Heart left ventricle (tissue), 13 donors: Measurements from ENCODE around the gene OR6M1.

Experiments used
- POLR2A ChIP-seq, 2 donors: fragments of 450-650 bp; IDR thresholded peaks; one replicate each; pipeline ENCODE4 v1.6.1; 2017; ENCODE audit warnings: antibody characterized with exemption in 2 of 2, mild to moderate bottlenecking in 2 of 2, moderate library complexity in 2 of 2
- TF ChIP-seq, protein P1 (sequence below), 12 donors: fragments of 200-600 bp; sonication (generic) in 4 of 12; IDR thresholded peaks; one replicate each; pipeline versions ENCODE4 v1.5.0 to v1.8.0; 2018 to 2022; ENCODE audit warnings: antibody characterized with exemption in 12 of 12, mild to moderate bottlenecking in 5 of 12
- donor health status: ischemic (EF 13 %, LVEDD 7.1; RV severe dilation, severe dysfunction).
- donor health status: DM: no; HTN: yes; CAD: no.
- donor health status: DM: no; HTN: no; CAD: no.
- donor health status: ischemic (EF 25% LVEDD 6.9; RV normal size, moderate dysfunction).
- donor health status: ischemic (EF 25% LVEDD 5.7; RV mildly dilated, moderate dysfunction).
- donor health status: ischemic (EF 35%, LVEDD 5.7; RV mildly dilated, moderate dysfunction).
- donor health status: nonischemic (EF 11% LVEDD 7.7; RV severe dilation, severe dysfunction).
- donor health status: DM: yes; HTN: yes; CAD: no.
- donor health status: PGD.
- donor health status: ischemic (EF 29% LVEDD 5.4; RV normal size, mild dysfunction).
- donor health status: nonischemic (EF 23%, LVEDD 6.1; RV moderate dilation, normal function).

- TF ChIP-seq, protein P1, sequence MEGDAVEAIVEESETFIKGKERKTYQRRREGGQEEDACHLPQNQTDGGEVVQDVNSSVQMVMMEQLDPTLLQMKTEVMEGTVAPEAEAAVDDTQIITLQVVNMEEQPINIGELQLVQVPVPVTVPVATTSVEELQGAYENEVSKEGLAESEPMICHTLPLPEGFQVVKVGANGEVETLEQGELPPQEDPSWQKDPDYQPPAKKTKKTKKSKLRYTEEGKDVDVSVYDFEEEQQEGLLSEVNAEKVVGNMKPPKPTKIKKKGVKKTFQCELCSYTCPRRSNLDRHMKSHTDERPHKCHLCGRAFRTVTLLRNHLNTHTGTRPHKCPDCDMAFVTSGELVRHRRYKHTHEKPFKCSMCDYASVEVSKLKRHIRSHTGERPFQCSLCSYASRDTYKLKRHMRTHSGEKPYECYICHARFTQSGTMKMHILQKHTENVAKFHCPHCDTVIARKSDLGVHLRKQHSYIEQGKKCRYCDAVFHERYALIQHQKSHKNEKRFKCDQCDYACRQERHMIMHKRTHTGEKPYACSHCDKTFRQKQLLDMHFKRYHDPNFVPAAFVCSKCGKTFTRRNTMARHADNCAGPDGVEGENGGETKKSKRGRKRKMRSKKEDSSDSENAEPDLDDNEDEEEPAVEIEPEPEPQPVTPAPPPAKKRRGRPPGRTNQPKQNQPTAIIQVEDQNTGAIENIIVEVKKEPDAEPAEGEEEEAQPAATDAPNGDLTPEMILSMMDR (IDR thresholded peaks at IDR 0.05) = no peak
- no peak for TF ChIP-seq POLR2A (IDR thresholded peaks at IDR 0.05)
Measured at GRCh38 chr11:123801765-123802164, 4.4 kb downstream of the OR6M1 start.
